Fibroblast of skin of right quadriceps (primary cell): ENCODE data around the gene DBP.
"Not testable (repeated sequence)": the region's sequence is repeated elsewhere in the genome, so short reads cannot be mapped to it uniquely, and the experiment has no call there.

Experiments used
- DNase-seq: peaks from one replicate; pipeline ENCODE4 v3.0.0-alpha.2; 2013

Gene DBP

GRCh38 chr19:48665786-48666185, 28.6 kb upstream of the DBP start:
- no peak for DNase-seq

GRCh38 chr19:48664476-48664875, 27.3 kb upstream of the DBP start:
- DNase-seq: no peak

GRCh38 chr19:48663667-48664066, 26.5 kb upstream of the DBP start:
- DNase-seq: no peak

GRCh38 chr19:48661711-48662090, 24.5 kb upstream of the DBP start:
- DNase-seq: no peak

GRCh38 chr19:48660852-48661710, 23.9 kb upstream of the DBP start:
- peak; percentile 85 for DNase-seq

GRCh38 chr19:48659768-48660167, 22.6 kb upstream of the DBP start:
- DNase-seq: no peak

- DNase-seq: no peak
These were observed 21.3 kb upstream of the DBP start for GRCh38 chr19:48658483-48658882.

GRCh38 chr19:48657828-48658227, 20.6 kb upstream of the DBP start:
- DNase-seq: not testable (repeated sequence)

- DNase-seq: peak; percentile 89
These were observed 19.8 kb upstream of the DBP start for GRCh38 chr19:48656840-48657474.

GRCh38 chr19:48654299-48655059, 17.3 kb upstream of the DBP start:
- DNase-seq: no peak

- DNase-seq: no peak
These were observed 14.5 kb upstream of the DBP start for GRCh38 chr19:48651683-48652048.

- no peak for DNase-seq
These were observed 13.9 kb upstream of the DBP start for GRCh38 chr19:48650974-48651682.

- no peak for DNase-seq
These were observed 11.0 kb upstream of the DBP start for GRCh38 chr19:48648134-48648533.

GRCh38 chr19:48646722-48647216, 9.6 kb upstream of the DBP start:
- DNase-seq: no peak

GRCh38 chr19:48646001-48646721, 9.0 kb upstream of the DBP start, which contains the start of gene CA11:
Gene CA11 (minus strand): TSS chr19:48646187. CDS start chr19:48645632, 555 bp downstream.
- peak; percentile 78 for DNase-seq

- no peak for DNase-seq
These were observed 8.4 kb upstream of the DBP start for GRCh38 chr19:48645620-48646000.

- DNase-seq: peak; percentile 61
These were observed 7.8 kb upstream of the DBP start for GRCh38 chr19:48644839-48645619.

GRCh38 chr19:48644355-48644754, 7.2 kb upstream of the DBP start:
- DNase-seq: no peak

GRCh38 chr19:48642862-48643261, 5.7 kb upstream of the DBP start:
- DNase-seq: no peak

- DNase-seq: no peak
These were observed 4.7 kb upstream of the DBP start for GRCh38 chr19:48641850-48642249.
